DMS114 treated with DMSO at 0.1 percent for 48 hours (cell line): Measurements from ENCODE around the gene MOGAT3.
"Not testable (repeated sequence)": the region's sequence is repeated elsewhere in the genome, so short reads cannot be mapped to it uniquely, and the experiment has no call there.

Experiments
- DNase-seq: peaks from one replicate; lab custom pipeline; 2025; ENCODE audit not compliant: unreplicated experiment; lab: John Stamatoyannopoulos, UW

Gene MOGAT3

DNA sequence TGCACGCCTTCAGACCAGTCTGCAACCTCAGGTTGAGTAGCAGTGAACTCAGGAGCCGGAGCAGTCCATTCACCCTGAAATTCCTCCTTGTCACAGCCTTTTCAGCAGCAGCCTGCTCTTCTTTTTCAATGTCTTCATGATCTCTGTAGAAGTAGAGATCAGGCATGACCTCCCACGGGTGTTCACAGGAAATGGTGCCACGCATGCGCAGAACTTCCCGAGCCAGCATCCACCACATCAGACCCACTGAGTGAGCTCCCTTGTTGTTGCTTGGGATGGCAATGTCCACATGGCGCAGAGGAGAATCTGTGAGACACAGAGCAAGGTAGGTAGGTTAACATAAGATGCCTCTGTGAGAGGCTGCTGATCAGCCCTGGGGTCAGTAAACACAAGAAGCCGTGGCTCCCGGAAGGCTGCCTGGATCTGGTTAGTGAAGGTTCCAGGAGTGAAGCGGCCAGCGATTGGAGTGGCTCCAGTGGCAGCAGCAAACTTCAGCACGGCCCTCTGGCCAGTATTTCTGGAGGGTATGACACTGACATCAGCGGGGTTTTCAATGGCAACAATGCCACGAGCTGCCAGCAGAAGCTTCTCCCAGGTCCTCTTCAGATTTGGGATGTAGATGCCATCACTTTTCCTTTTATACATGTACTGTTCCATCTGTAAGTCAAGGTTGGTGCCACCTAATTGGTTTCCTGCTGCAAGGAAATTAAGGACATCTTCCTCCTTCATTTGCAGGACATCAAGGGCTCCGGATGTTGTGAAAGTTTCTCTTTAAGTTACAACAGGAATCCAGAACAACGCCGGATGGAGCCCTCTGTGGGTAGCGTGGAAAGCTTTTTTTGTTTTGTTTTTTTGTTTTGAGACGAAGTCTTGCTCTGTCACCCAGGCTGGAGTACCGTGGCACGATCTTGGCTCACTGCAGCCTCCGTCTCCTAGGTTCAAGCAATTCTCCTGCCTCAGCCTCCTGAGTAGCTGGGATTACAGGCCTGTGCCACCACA is 3.2 kb upstream of the MOGAT3 start:
- DNase-seq = not testable (repeated sequence)

GRCh38 chr7:101202603-101202918 is 1.7 kb upstream of the MOGAT3 start:
- DNase-seq = no peak

- DNase-seq = no peak
Observed at GRCh38 chr7:101201695-101202602, 1.1 kb upstream of the MOGAT3 start.

GRCh38 chr7:101200504-101200861 is 353 bp downstream of the MOGAT3 start:
- no peak for DNase-seq

DNA sequence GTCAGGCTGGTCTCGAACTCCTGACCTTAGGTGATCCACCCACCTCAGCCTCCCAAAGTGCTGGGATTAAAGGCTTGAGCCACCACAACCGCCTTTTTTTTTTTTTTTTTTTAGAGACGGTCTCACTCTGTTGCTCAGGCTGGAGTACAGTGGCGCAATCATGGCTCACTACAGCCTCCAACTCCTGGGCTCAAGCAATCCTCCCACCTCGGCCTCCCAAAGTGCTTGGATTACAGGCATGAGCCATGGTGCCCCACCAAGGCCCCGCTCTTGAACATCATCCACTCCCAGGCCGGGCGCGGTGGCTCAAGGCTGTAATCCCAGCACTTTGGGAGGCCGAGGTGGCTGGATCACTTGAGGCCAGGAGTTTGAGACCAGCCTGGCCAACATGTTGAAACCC is 1.3 kb downstream of the MOGAT3 start:
- not testable (repeated sequence) for DNase-seq

- no peak for DNase-seq
Observed at GRCh38 chr7:101198476-101198875, 2.4 kb downstream of the MOGAT3 start.

- DNase-seq = no peak
Observed at GRCh38 chr7:101197991-101198390, 2.8 kb downstream of the MOGAT3 start.

- DNase-seq = no peak
Observed at GRCh38 chr7:101195884-101196283, 5.0 kb downstream of the MOGAT3 start.

- DNase-seq = no peak
Observed at GRCh38 chr7:101189109-101189508, 11.7 kb downstream of the MOGAT3 start.

DNA sequence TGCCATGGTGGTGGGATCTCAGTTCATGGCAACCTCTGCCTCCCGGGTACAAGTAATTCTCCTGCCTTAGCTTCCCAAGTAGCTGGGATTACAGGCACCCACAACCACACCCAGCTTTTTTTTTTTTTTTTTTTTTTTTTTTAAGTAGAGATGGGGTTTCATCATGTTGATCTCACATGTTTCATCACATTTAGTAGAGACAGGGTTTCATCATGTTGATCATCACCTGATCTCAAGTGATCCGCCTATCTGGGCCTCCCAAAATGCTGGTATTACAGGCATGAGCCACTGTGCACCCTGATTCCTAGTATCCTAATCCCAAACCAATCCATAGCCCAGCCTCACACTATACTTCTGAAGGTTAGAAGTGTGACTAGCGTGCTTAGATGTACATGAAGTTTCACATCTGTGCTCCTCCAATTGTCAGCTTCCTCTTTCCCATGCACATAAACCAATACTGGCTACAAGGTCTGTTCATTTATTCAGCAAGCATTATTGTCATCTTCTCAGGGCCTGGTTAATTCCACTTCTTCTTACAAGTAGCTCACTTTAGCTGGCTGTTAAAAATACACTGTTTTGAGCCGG is 13.9 kb downstream of the MOGAT3 start:
- no peak for DNase-seq

DNA sequence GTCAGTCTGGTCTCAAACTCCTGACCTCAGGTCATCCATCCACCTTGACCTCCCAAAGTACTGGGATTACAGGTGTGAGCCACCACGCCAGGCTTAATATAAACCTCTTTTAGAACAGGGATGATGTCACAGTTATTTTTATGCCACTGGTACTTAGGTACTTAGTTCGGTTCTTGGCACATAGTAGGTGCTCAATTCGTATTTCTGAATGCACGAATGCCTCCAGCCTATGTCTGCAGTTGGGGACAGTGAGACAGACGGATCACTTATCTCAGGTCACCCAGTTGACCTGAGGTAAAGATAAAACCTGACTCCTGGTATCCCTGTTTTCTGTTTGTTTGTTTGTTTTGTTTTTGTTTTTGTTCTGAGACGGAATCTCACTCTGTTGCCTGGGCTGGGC is 14.6 kb downstream of the MOGAT3 start:
- no peak for DNase-seq

DNA sequence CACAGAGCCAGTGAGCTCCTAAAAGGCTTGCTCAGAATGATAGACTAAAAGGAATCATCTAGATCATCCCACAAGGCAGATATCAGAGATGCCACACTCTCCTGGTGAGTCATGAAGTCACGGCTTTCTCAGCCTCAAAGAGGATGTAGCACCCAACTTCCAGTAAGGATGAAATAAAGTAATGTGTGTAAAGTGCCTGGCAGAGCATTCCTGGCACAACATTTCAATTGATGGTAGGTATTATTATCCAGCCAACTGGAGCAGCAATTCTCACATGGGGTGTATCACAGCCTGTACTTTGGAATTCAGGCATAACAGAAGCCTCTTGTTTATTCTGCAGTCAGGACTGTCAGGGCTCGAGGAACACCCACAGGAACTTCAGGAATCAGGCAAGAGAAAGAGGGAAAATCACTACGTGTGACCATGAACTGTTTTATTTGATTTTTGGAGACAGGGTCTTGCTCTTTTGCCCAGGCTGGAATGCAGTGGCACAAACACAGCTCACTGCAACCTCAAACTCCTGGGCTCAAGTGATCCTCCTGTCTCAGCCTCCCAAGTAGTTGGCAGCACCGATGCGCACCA is 15.5 kb downstream of the MOGAT3 start:
- DNase-seq = no peak

GRCh38 chr7:101180130-101180755 is 20.6 kb downstream of the MOGAT3 start, which contains the start of gene NAT16:
Gene NAT16 (minus strand): TSS chr7:101180293. CDS start chr7:101174807, 5,486 bp downstream.
- no peak for DNase-seq

GRCh38 chr7:101179713-101180112 is 21.1 kb downstream of the MOGAT3 start:
- DNase-seq = no peak

- DNase-seq = no peak
Observed at GRCh38 chr7:101179117-101179516, 21.7 kb downstream of the MOGAT3 start.

DNA sequence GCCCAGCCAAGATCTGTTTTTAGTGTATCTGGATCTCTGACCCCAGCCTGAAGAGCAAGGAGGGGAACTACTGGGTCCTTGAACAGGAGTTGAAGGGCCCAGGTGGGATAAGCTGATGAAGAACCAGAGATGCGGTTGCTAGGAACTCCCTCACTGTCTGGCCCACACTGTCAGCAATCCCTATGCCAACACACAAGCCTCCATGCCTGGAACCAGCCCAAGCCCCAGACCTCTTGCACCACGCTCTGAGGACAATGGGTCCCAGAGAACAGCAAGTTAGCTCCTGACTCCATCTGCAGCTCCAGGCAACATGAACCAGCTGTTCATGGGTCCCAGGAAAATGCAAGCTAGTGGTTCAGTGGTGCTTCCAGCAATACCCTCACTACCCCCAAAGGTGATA is 23.2 kb downstream of the MOGAT3 start:
- DNase-seq = no peak

DNA sequence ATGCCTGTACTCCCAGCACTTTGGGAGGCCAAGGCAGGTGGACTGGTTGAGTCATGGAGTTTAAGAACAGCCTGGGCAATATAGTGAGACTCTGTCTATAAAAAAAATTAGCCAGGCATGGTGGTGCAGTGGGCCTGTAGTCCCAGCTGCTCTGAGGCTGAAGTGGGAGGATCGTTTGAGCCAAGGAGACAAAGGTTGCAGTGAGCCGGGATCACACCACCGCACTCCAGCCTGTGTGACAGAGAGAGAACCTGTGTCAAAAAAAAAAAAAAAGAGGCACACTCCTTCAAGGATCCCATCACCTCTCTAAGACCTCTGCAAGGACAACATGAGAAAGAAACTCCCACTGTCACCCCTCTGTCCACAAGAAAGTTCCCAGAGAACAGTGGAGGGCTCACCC is 25.2 kb downstream of the MOGAT3 start:
- DNase-seq = no peak

DNA sequence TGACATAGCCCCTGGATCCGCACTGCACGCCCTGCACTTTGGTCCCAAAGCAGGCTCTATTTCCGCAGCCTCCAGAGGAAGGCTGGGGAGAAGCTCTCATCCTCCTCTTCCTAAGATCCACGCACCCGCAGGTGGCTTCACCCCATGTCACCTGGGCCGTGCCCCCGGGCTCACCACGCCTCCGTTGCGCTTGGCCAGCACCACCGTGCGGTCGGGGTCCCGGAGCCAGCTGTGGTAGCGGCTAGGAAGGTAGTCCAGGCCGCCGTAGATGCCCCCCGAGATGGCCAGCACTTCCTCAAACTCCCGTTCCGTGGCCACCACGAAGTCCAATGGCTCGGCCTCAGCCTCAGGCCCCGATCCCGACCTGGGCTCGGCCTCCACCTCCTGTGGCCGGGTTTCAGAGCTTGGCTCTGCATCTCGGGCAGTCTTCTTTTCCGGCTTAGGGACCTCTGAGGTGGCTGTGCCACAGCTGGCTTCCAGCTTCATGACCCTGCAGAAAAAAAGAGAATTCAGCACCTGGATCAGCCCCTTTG is 26.4 kb downstream of the MOGAT3 start:
- DNase-seq = no peak

DNA sequence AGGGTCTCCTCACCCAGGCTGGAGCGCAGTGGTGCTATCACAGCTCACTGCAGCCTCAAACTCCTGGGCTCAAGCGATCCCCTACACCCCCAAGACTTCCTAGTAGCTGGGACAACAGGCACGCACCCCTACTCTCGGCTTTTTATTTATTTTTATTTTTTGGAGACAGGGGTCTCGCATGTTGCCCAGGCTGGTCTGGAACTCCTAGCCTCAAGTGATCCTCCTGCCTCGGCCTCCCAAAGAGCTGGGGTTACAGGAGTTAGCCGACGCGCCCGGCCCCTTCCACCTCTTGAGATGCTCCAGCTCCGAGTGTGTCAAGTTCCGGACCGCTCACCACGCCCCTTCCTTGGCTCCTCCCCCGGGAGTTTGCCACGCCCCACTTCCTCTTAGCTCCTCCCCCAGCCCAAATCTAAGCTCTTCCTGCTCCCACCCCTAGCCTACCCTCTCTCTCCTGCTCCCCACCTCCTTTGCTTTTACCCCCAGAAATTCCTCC is 27.0 kb downstream of the MOGAT3 start:
- DNase-seq = no peak
